K562 (cell line): ENCODE measurements around the gene PCSK5. TPM values are rescaled to one million over a fixed set of nuclear protein-coding genes. Genes with fewer than 3 reads are reported as not detected.
A peak's percentile ranks its signal among the peaks of the same experiment; 100 is the strongest.

Experiments
- ATAC-seq: fragments of 200-7000 bp; cut with Tn5 transposase; 3 replicates; pipeline ENCODE4 v1.9.1; 2020; ENCODE audit warnings: moderate library complexity
- BruUV-seq: library from RNA; stranded (reverse); fragments of 400-500 nt; replicated peaks from 2 replicates; lab custom pipeline; 2021; lab: Mats Ljungman, UMichigan
- CTCF ChIA-PET: fragments of 300-600 bp; formaldehyde crosslinking; extraction: SDS; loops from one replicate; lab custom pipeline; 2021; ENCODE audit warnings: low intra/inter-chr PET ratio; lab: Yijun Ruan, JAX
- POLR2A ChIA-PET: fragments of 300-600, 350-650 bp; sonication (Branson Sonifier 250); formaldehyde crosslinking; extraction: SDS; loops from one replicate; lab custom pipeline; 2021; ENCODE audit warnings: antibody characterized with exemption, inconsistent platforms; lab: Yijun Ruan, JAX
- DNase-seq, 4 experiments: peaks; one replicate each; pipeline versions ENCODE4 v3.0.0 to v3.0.0-alpha.2; 2011 to 2018; ENCODE audit warnings: low spot score in 3 of 4, mixed read lengths in 3 of 4; ENCODE audit errors: extremely low read depth in 1 of 4
- FAIRE-seq: peaks from 2 replicates; lab custom pipeline; 2011; peaks lifted over from hg19 to GRCh38; lab: Jason Lieb, UNC
- H2AFZ ChIP-seq: 2 replicates; pipeline ENCODE4 v1.6.0; 2011; ENCODE audit warnings: low read depth, low read length, control low read depth, inconsistent platforms
- H3K27ac ChIP-seq: fragments of 200-600 bp; 3 replicates; pipeline ENCODE4 v1.8.0; 2011; ENCODE audit warnings: low read depth, mild to moderate bottlenecking, control low read depth, inconsistent platforms, low read length, moderate library complexity, mixed read lengths; ENCODE audit errors: extremely low read depth
- H3K27me3 ChIP-seq, 2 experiments: fragments of 300-600 bp in 1 of 2; 2 replicates in 1 of 2; 3 replicates in 1 of 2; pipeline versions ENCODE4 v1.6.0 to v1.8.0; 2011; ENCODE audit warnings: inconsistent platforms in 2 of 2, low read length in 2 of 2, mild to moderate bottlenecking in 1 of 2, mixed read lengths in 1 of 2, moderate library complexity in 1 of 2; ENCODE audit not compliant: control insufficient read depth in 2 of 2, insufficient read depth in 2 of 2
- H3K36me3 ChIP-seq: fragments of 300-600 bp; 3 replicates; pipeline ENCODE4 v1.8.0; 2011; ENCODE audit warnings: mild to moderate bottlenecking, low read length, inconsistent platforms; ENCODE audit not compliant: control insufficient read depth, insufficient read depth
- H3K4me1 ChIP-seq, 2 experiments: fragments of 200-600 bp in 1 of 2; replicated peaks in 1 of 2; 2 replicates in 1 of 2; 3 replicates in 1 of 2; pipeline versions ENCODE4 v1.5.1 to v1.8.0; 2011; ENCODE audit warnings: inconsistent platforms in 2 of 2, low read length in 2 of 2, mild to moderate bottlenecking in 1 of 2, mixed read lengths in 1 of 2, moderate library complexity in 1 of 2; ENCODE audit not compliant: control insufficient read depth in 2 of 2, insufficient read depth in 2 of 2
- H3K4me2 ChIP-seq: 2 replicates; pipeline ENCODE4 v1.6.1; 2011; ENCODE audit warnings: low read length, control low read depth, inconsistent platforms, mixed read lengths; ENCODE audit not compliant: insufficient read depth
- H3K4me3 ChIP-seq: fragments of 200-600 bp; sonication (generic), shearing (Covaris generic); 2 replicates; pipeline ENCODE4 v1.5.1; 2016; ENCODE audit warnings: control low read depth, inconsistent platforms
- H3K79me2 ChIP-seq: fragments of 200-600 bp; 3 replicates; pipeline ENCODE4 v1.8.0; 2011; ENCODE audit warnings: low read length, inconsistent platforms; ENCODE audit not compliant: control insufficient read depth, insufficient read depth
- H3K9ac ChIP-seq, 2 experiments: 2 replicates each; pipeline versions ENCODE4 v1.6.0 to v1.6.1; 2011; ENCODE audit warnings: low read depth in 2 of 2, low read length in 2 of 2, control low read depth in 1 of 2, inconsistent platforms in 1 of 2, mild to moderate bottlenecking in 1 of 2, mixed read lengths in 1 of 2; ENCODE audit not compliant: insufficient read depth in 1 of 2
- H3K9me1 ChIP-seq: one replicate; pipeline ENCODE4 v1.6.0; 2011; ENCODE audit warnings: inconsistent platforms, mild to moderate bottlenecking, low read length, moderate library complexity; ENCODE audit not compliant: control insufficient read depth, insufficient read depth
- H3K9me3 ChIP-seq: replicated peaks from 2 replicates; pipeline ENCODE4 v1.5.1; 2011; ENCODE audit warnings: low read depth, low read length, inconsistent platforms; ENCODE audit not compliant: control insufficient read depth, insufficient read depth
- H4K20me1 ChIP-seq: replicated peaks from 2 replicates; pipeline ENCODE4 v1.6.1; 2011; ENCODE audit warnings: low read length, inconsistent platforms, mixed read lengths; ENCODE audit not compliant: control insufficient read depth, insufficient read depth
- CREB1 ChIP-seq, 2 experiments: sonication (generic) in 1 of 2; formaldehyde crosslinking in 1 of 2; IDR thresholded peaks; 2 replicates each; pipeline versions ENCODE4 v1.6.1 to v1.8.0; 2012 to 2022; ENCODE audit warnings: inconsistent platforms in 1 of 2, mild to moderate bottlenecking in 1 of 2, missing genetic modification reagents in 1 of 2, moderate library complexity in 1 of 2
- DACH1 ChIP-seq: fragments of 450-650 bp; IDR thresholded peaks from 2 replicates; pipeline ENCODE4 v1.6.1; 2018; ENCODE audit not compliant: partially characterized antibody
- EZH2 ChIP-seq: IDR thresholded peaks from 2 replicates; pipeline ENCODE4 v1.6.1; 2012; ENCODE audit warnings: low read depth, mild to moderate bottlenecking, inconsistent platforms, low read length, borderline replicate concordance
- NEUROD1 ChIP-seq: fragments of 150-350 bp; IDR thresholded peaks from 2 replicates; pipeline ENCODE4 v1.6.1; 2014; ENCODE audit warnings: borderline replicate concordance, low read length, low read depth; ENCODE audit not compliant: partially characterized antibody
- OTX1 ChIP-seq: fragments of 450-650 bp; formaldehyde crosslinking; IDR thresholded peaks from 2 replicates; pipeline ENCODE4 v1.4.0; 2022; ENCODE audit warnings: mild to moderate bottlenecking
- SIN3A ChIP-seq, 2 experiments: fragments of 150-350 bp in 1 of 2; IDR thresholded peaks; 2 replicates each; pipeline ENCODE4 v1.6.1; 2011 to 2016; ENCODE audit warnings: borderline replicate concordance in 2 of 2, low read depth in 2 of 2, low read length in 2 of 2, mild to moderate bottlenecking in 2 of 2, moderate library complexity in 2 of 2; ENCODE audit not compliant: control insufficient read depth in 1 of 2
- SLC30A9 ChIP-seq: fragments of 250-450 bp; sonication (Bioruptor Pico); IDR thresholded peaks from 2 replicates; pipeline ENCODE4 v1.8.0; 2022; ENCODE audit warnings: mild to moderate bottlenecking, moderate library complexity
- SRSF7 ChIP-seq: fragments of 200-400 bp; formaldehyde crosslinking; optimal IDR thresholded peaks from 2 replicates; pipeline ENCODE3; 2017; ENCODE audit warnings: mild to moderate bottlenecking, low read depth, low read length
- TAF15 ChIP-seq: fragments of 200-400 bp; formaldehyde crosslinking; IDR thresholded peaks from 2 replicates; pipeline ENCODE4 v1.6.1; 2017; ENCODE audit warnings: mild to moderate bottlenecking, low read depth, low read length, moderate library complexity
- ZC3H4 ChIP-seq: sonication (generic); formaldehyde crosslinking; IDR thresholded peaks from 2 replicates; pipeline ENCODE4 v1.9.0; 2021; ENCODE audit warnings: missing genetic modification reagents, borderline replicate concordance
- ZNF174 ChIP-seq: fragments of 250-450 bp; sonication (Bioruptor Pico); IDR thresholded peaks from 2 replicates; pipeline ENCODE4 v1.4.0; 2020; ENCODE audit warnings: mild to moderate bottlenecking
- ZNF512 ChIP-seq: IDR thresholded peaks from 2 replicates; pipeline ENCODE4 v1.6.1; 2016; ENCODE audit warnings: missing genetic modification characterization, missing compliant biosample characterization
- ZNF79 ChIP-seq: fragments of 250-450 bp; sonication (Bioruptor Pico); IDR thresholded peaks from 2 replicates; pipeline ENCODE4 v1.4.0; 2020; ENCODE audit warnings: low read depth, mild to moderate bottlenecking, moderate library complexity
- WGBS: fragments of 100-300 bp; shearing (Covaris generic); methylation state at CpG from one replicate; pipeline ENCODE4 v1.1.6; 2016; ENCODE audit warnings: low coverage, mixed read lengths; ENCODE audit not compliant: insufficient coverage; ENCODE audit errors: missing lambda C conversion rate; 5-methylcytosine and 5-hydroxymethylcytosine counted together
- in situ Hi-C: fragments of 300-500 bp; cut with MboI; formaldehyde crosslinking; loops from 4 replicates; pipeline ENCODE4 v1.15.0; 2018; ENCODE audit warnings: inconsistent platforms, mixed read lengths
- intact Hi-C: fragments of 100-400 bp; cut with micrococcal nuclease; formaldehyde crosslinking; loops from 2 replicates; pipeline ENCODE4 v1.14.2; 2022
- polyA plus RNA-seq, 8 experiments: library from polyadenylated mRNA; depleted of rRNA in 4 of 8; stranded (reverse) in 5 of 8; unstranded in 3 of 8; fragments of >200 nt; fragmentation: Nextera tagmentation in 2 of 8; fragmentation: Illumina TruSeq in 1 of 8; extraction: Ambion mirVana in 2 of 8; extraction: Trizol in 1 of 8; gene quantifications; 2 replicates each; pipeline versions ENCODE4 v1.2.1 to v1.2.3, GENCODE V29; 2011 to 2014; ENCODE audit warnings: inconsistent platforms in 1 of 8, missing spikeins in 1 of 8
- total RNA-seq, 7 experiments: library from RNA; depleted of rRNA in 6 of 7; stranded (reverse); fragments of >200 nt in 6 of 7; fragmentation: Illumina TruSeq in 2 of 7; extraction: Trizol in 2 of 7; gene quantifications; 2 replicates each; pipeline versions ENCODE4 v1.2.1 to v1.2.3, GENCODE V29; 2011 to 2021; ENCODE audit warnings: low replicate concordance in 1 of 7

Gene PCSK5
- total and polyA plus RNA-seq, 9 of the 15 experiments (the other 6 are each of a cell fraction or from before 2014, with no cell fraction given) = not detected

GRCh38 chr9:76396144-76396543, 505.7 kb downstream of the PCSK5 start:
- no peaks in the 10 kb centered on the region for H3K9me1 ChIP-seq
- DNase-seq (no peak), ATAC-seq (no peak), FAIRE-seq (no peak)
- H4K20me1 ChIP-seq = no peaks in the 10 kb centered on the region
- in situ Hi-C loops (no loop called here), intact Hi-C loops (loop anchor here (5.0 kb wide), 1 partner anchor 301 kb away; no protein-coding TSS in a partner anchor)
- H3K4me2 ChIP-seq = no peak overlapping the region
- peak; percentile 52; the same call in 1 of the 2 replicates for TF ChIP-seq ZNF512 (tag)
- no peak for TF ChIP-seq EZH2
- POLR2A ChIA-PET = no interaction called here
- no TSS peak for BruUV-seq
- H3K4me3 ChIP-seq = no peak overlapping the region
- H3K36me3 ChIP-seq = peaks cover 5% of the 10 kb centered on the region; the same call in 1 of the 3 replicates
- WGBS = 57% methylated on average over 5 of the region's 6 CpGs
- no peaks in the 10 kb centered on the region for H3K27me3 ChIP-seq
- no peak overlapping the region for H3K9ac ChIP-seq
- peaks cover 26% of the 10 kb centered on the region for H3K79me2 ChIP-seq
- peak overlapping the region; percentile 98; the same call in 1 of the 2 replicates for H2AFZ ChIP-seq
- CTCF ChIA-PET = no interaction called here
- H3K4me1 ChIP-seq = peaks cover 10 to 11% of the 10 kb centered on the region in 2 experiments; a peak in 3 of 5 replicates
- no peaks in the 10 kb centered on the region for H3K9me3 ChIP-seq
- H3K27ac ChIP-seq = no peak overlapping the region

GRCh38 chr9:76396597-76396996, 506.1 kb downstream of the PCSK5 start:
- peaks cover 23% of the 10 kb centered on the region for H3K79me2 ChIP-seq
- peaks cover 7 to 11% of the 10 kb centered on the region in 2 experiments; a peak in 3 of 5 replicates for H3K4me1 ChIP-seq
- intact Hi-C loops = loop anchor here (5.0 kb wide), 1 partner anchor 301 kb away; no protein-coding TSS in a partner anchor
- no peak overlapping the region for H3K4me3 ChIP-seq
- no peaks in the 10 kb centered on the region for H3K9me1 ChIP-seq
- no peak overlapping the region for H3K4me2 ChIP-seq
- H3K27ac ChIP-seq = no peak overlapping the region
- DNase-seq (no peak), FAIRE-seq (no peak), ATAC-seq (no peak)
- no TSS peak for BruUV-seq
- no peaks in the 10 kb centered on the region for H3K27me3 ChIP-seq
- in situ Hi-C loops = no loop called here
- no peak overlapping the region for H2AFZ ChIP-seq
- POLR2A ChIA-PET = no interaction called here
- 79% methylated on average over 6 of the region's 13 CpGs for WGBS
- H3K36me3 ChIP-seq = peaks cover 3% of the 10 kb centered on the region; the same call in 1 of the 3 replicates
- CTCF ChIA-PET = no interaction called here
- no peaks in the 10 kb centered on the region for H3K9me3 ChIP-seq
- H3K9ac ChIP-seq = no peak overlapping the region
- no peaks in the 10 kb centered on the region for H4K20me1 ChIP-seq
- TF ChIP-seq DACH1 (no peak), ZC3H4 (CRISPR knock-in tag) (no peak), SLC30A9 (CRISPR knock-in tag) (no peak), TAF15 (no peak), SRSF7 (no peak), ZNF79 (no peak), ZNF174 (no peak), SIN3A (IDR thresholded peaks at IDR 0.05; ENCODE audit: borderline replicate concordance in 2 of 2, control insufficient read depth in 1 of 2, low read depth in 2 of 2, low read length in 2 of 2) (no peak), OTX1 (CRISPR knock-in tag) (no peak), CREB1 (IDR thresholded peaks at IDR 0.05) (no peak), CREB1 (CRISPR knock-in tag; IDR thresholded peaks at IDR 0.05) (no peak), NEUROD1 (no peak)
